SKM-1 (cell line): ENCODE data around the gene NHLH1.
A peak's percentile ranks its signal among the peaks of the same experiment; 100 is the strongest.

Source experiments
- DNase-seq: peaks from one replicate; lab custom pipeline; 2025; ENCODE audit not compliant: unreplicated experiment; lab: John Stamatoyannopoulos, UW

Gene NHLH1

GRCh38 chr1:160366731-160367515 lies at the start of gene NHLH1:
Gene NHLH1, plus strand, starts transcription at chr1:160367071. Its CDS starts 3,661 bp downstream, at chr1:160370732.
- no peak for DNase-seq

GRCh38 chr1:160322831-160323230 lies 44.0 kb upstream of the NHLH1 start:
- no peak for DNase-seq

GRCh38 chr1:160325252-160325651 lies 41.6 kb upstream of the NHLH1 start:
- no peak for DNase-seq

- no peak for DNase-seq
These were observed 40.5 kb upstream of the NHLH1 start for GRCh38 chr1:160326418-160326817.

- no peak for DNase-seq
These were observed 38.7 kb upstream of the NHLH1 start for GRCh38 chr1:160328184-160328583.

GRCh38 chr1:160330119-160330518 lies 36.8 kb upstream of the NHLH1 start:
- no peak for DNase-seq

- no peak for DNase-seq
These were observed 34.4 kb upstream of the NHLH1 start for GRCh38 chr1:160332516-160332915.

GRCh38 chr1:160338580-160338979 lies 28.3 kb upstream of the NHLH1 start:
- DNase-seq: peak; percentile 45

- no peak for DNase-seq
These were observed 26.7 kb upstream of the NHLH1 start for GRCh38 chr1:160340146-160340545.

GRCh38 chr1:160340866-160341265 lies 26.0 kb upstream of the NHLH1 start:
- no peak for DNase-seq

GRCh38 chr1:160342526-160342925 lies 24.3 kb upstream of the NHLH1 start:
- no peak for DNase-seq

- peak; percentile 97 for DNase-seq
These were observed 23.7 kb upstream of the NHLH1 start, which contains the start of the genes COPA and NCSTN for GRCh38 chr1:160342953-160343869. Gene COPA, minus strand, starts transcription at chr1:160343250. Its CDS starts 80 bp downstream, at chr1:160343170. Gene NCSTN, plus strand, starts transcription at chr1:160343383. Its CDS starts 14 bp downstream, at chr1:160343397.

- no peak for DNase-seq
These were observed 22.6 kb upstream of the NHLH1 start for GRCh38 chr1:160344241-160344640.

- DNase-seq: no peak
These were observed 21.9 kb upstream of the NHLH1 start for GRCh38 chr1:160344936-160345335.

- DNase-seq: no peak
These were observed 20.4 kb upstream of the NHLH1 start for GRCh38 chr1:160346463-160346862.

- peak; percentile 95 for DNase-seq
These were observed 19.9 kb upstream of the NHLH1 start for GRCh38 chr1:160346958-160347357.

- DNase-seq: no peak
These were observed 15.2 kb upstream of the NHLH1 start for GRCh38 chr1:160351629-160352028.

GRCh38 chr1:160352555-160352954 lies 14.3 kb upstream of the NHLH1 start:
- no peak for DNase-seq

- no peak for DNase-seq
These were observed 13.6 kb upstream of the NHLH1 start for GRCh38 chr1:160353223-160353622.

GRCh38 chr1:160354388-160354985 lies 12.4 kb upstream of the NHLH1 start:
- peak; percentile 73 for DNase-seq

- no peak for DNase-seq
These were observed 9.4 kb upstream of the NHLH1 start for GRCh38 chr1:160357286-160358002.
